K562 (cell line): Measurements from ENCODE around the gene FBXL4. TPM values are rescaled to one million over a fixed set of nuclear protein-coding genes. Genes with fewer than 3 reads are reported as not detected.

Experiments used
- ATAC-seq: fragments of 200-7000 bp; cut with Tn5 transposase; 3 replicates; pipeline ENCODE4 v1.9.1; 2020; ENCODE audit warnings: moderate library complexity
- BruUV-seq: library from RNA; stranded (reverse); fragments of 400-500 nt; replicated peaks from 2 replicates; lab custom pipeline; 2021; lab: Mats Ljungman, UMichigan
- CTCF ChIA-PET: fragments of 300-600 bp; formaldehyde crosslinking; extraction: SDS; loops from one replicate; lab custom pipeline; 2021; ENCODE audit warnings: low intra/inter-chr PET ratio; lab: Yijun Ruan, JAX
- POLR2A ChIA-PET: fragments of 300-600, 350-650 bp; sonication (Branson Sonifier 250); formaldehyde crosslinking; extraction: SDS; loops from one replicate; lab custom pipeline; 2021; ENCODE audit warnings: antibody characterized with exemption, inconsistent platforms; lab: Yijun Ruan, JAX
- DNase-seq, 4 experiments: peaks; one replicate each; pipeline versions ENCODE4 v3.0.0 to v3.0.0-alpha.2; 2011 to 2018; ENCODE audit warnings: low spot score in 3 of 4, mixed read lengths in 3 of 4; ENCODE audit errors: extremely low read depth in 1 of 4
- FAIRE-seq: peaks from 2 replicates; lab custom pipeline; 2011; peaks lifted over from hg19 to GRCh38; lab: Jason Lieb, UNC
- H2AFZ ChIP-seq: 2 replicates; pipeline ENCODE4 v1.6.0; 2011; ENCODE audit warnings: low read depth, low read length, control low read depth, inconsistent platforms
- H3K27ac ChIP-seq: fragments of 200-600 bp; 3 replicates; pipeline ENCODE4 v1.8.0; 2011; ENCODE audit warnings: low read depth, mild to moderate bottlenecking, control low read depth, inconsistent platforms, low read length, moderate library complexity, mixed read lengths; ENCODE audit errors: extremely low read depth
- H3K27me3 ChIP-seq, 2 experiments: fragments of 300-600 bp in 1 of 2; 2 replicates in 1 of 2; 3 replicates in 1 of 2; pipeline versions ENCODE4 v1.6.0 to v1.8.0; 2011; ENCODE audit warnings: inconsistent platforms in 2 of 2, low read length in 2 of 2, mild to moderate bottlenecking in 1 of 2, mixed read lengths in 1 of 2, moderate library complexity in 1 of 2; ENCODE audit not compliant: control insufficient read depth in 2 of 2, insufficient read depth in 2 of 2
- H3K36me3 ChIP-seq: fragments of 300-600 bp; 3 replicates; pipeline ENCODE4 v1.8.0; 2011; ENCODE audit warnings: mild to moderate bottlenecking, low read length, inconsistent platforms; ENCODE audit not compliant: control insufficient read depth, insufficient read depth
- H3K4me1 ChIP-seq, 2 experiments: fragments of 200-600 bp in 1 of 2; replicated peaks in 1 of 2; 2 replicates in 1 of 2; 3 replicates in 1 of 2; pipeline versions ENCODE4 v1.5.1 to v1.8.0; 2011; ENCODE audit warnings: inconsistent platforms in 2 of 2, low read length in 2 of 2, mild to moderate bottlenecking in 1 of 2, mixed read lengths in 1 of 2, moderate library complexity in 1 of 2; ENCODE audit not compliant: control insufficient read depth in 2 of 2, insufficient read depth in 2 of 2
- H3K4me2 ChIP-seq: 2 replicates; pipeline ENCODE4 v1.6.1; 2011; ENCODE audit warnings: low read length, control low read depth, inconsistent platforms, mixed read lengths; ENCODE audit not compliant: insufficient read depth
- H3K4me3 ChIP-seq: fragments of 200-600 bp; sonication (generic), shearing (Covaris generic); 2 replicates; pipeline ENCODE4 v1.5.1; 2016; ENCODE audit warnings: control low read depth, inconsistent platforms
- H3K79me2 ChIP-seq: fragments of 200-600 bp; 3 replicates; pipeline ENCODE4 v1.8.0; 2011; ENCODE audit warnings: low read length, inconsistent platforms; ENCODE audit not compliant: control insufficient read depth, insufficient read depth
- H3K9ac ChIP-seq, 2 experiments: 2 replicates each; pipeline versions ENCODE4 v1.6.0 to v1.6.1; 2011; ENCODE audit warnings: low read depth in 2 of 2, low read length in 2 of 2, control low read depth in 1 of 2, inconsistent platforms in 1 of 2, mild to moderate bottlenecking in 1 of 2, mixed read lengths in 1 of 2; ENCODE audit not compliant: insufficient read depth in 1 of 2
- H3K9me1 ChIP-seq: one replicate; pipeline ENCODE4 v1.6.0; 2011; ENCODE audit warnings: inconsistent platforms, mild to moderate bottlenecking, low read length, moderate library complexity; ENCODE audit not compliant: control insufficient read depth, insufficient read depth
- H3K9me3 ChIP-seq: replicated peaks from 2 replicates; pipeline ENCODE4 v1.5.1; 2011; ENCODE audit warnings: low read depth, low read length, inconsistent platforms; ENCODE audit not compliant: control insufficient read depth, insufficient read depth
- H4K20me1 ChIP-seq: replicated peaks from 2 replicates; pipeline ENCODE4 v1.6.1; 2011; ENCODE audit warnings: low read length, inconsistent platforms, mixed read lengths; ENCODE audit not compliant: control insufficient read depth, insufficient read depth
- AFF1 ChIP-seq, 2 experiments: fragments of 450-650 bp; IDR thresholded peaks; 2 replicates each; pipeline ENCODE4 v1.6.1; 2018; ENCODE audit warnings: mild to moderate bottlenecking in 2 of 2, low read depth in 1 of 2; ENCODE audit not compliant: partially characterized antibody in 2 of 2
- BRD4 ChIP-seq: fragments of 200-600 bp; sonication (generic); IDR thresholded peaks from 2 replicates; pipeline ENCODE4 v1.6.1; 2017; ENCODE audit warnings: inconsistent platforms
- ETV1 ChIP-seq: fragments of 450-650 bp; conservative IDR thresholded peaks from 2 replicates; pipeline ENCODE4 v1.6.1; 2016; ENCODE audit warnings: missing genetic modification characterization, control low read depth, low read depth, missing compliant biosample characterization
- ETV5 ChIP-seq: sonication (generic); formaldehyde crosslinking; IDR thresholded peaks from 2 replicates; pipeline ENCODE4 v1.4.0; 2020; ENCODE audit warnings: low read depth, mild to moderate bottlenecking, missing genetic modification reagents
- GATAD2B ChIP-seq: fragments of 450-650 bp; IDR thresholded peaks from 2 replicates; pipeline ENCODE4 v1.6.1; 2017; ENCODE audit warnings: mild to moderate bottlenecking, borderline replicate concordance
- KDM5B ChIP-seq: fragments of 200-600 bp; sonication (generic); IDR thresholded peaks from 2 replicates; pipeline ENCODE4 v1.6.1; 2012; ENCODE audit warnings: low read depth, mild to moderate bottlenecking, moderate library complexity, low read length, control low read depth, inconsistent platforms; ENCODE audit not compliant: insufficient replicate concordance
- NFIC ChIP-seq: fragments of 450-650 bp; IDR thresholded peaks from 2 replicates; pipeline ENCODE4 v1.6.1; 2017; ENCODE audit warnings: mild to moderate bottlenecking, inconsistent platforms
- ZNF3 ChIP-seq: fragments of 250-450 bp; sonication (Bioruptor Pico); IDR thresholded peaks from 2 replicates; pipeline ENCODE4 v1.5.0; 2021; ENCODE audit warnings: mild to moderate bottlenecking, moderate library complexity
- WGBS: fragments of 100-300 bp; shearing (Covaris generic); methylation state at CpG from one replicate; pipeline ENCODE4 v1.1.6; 2016; ENCODE audit warnings: low coverage, mixed read lengths; ENCODE audit not compliant: insufficient coverage; ENCODE audit errors: missing lambda C conversion rate; 5-methylcytosine and 5-hydroxymethylcytosine counted together
- in situ Hi-C: fragments of 300-500 bp; cut with MboI; formaldehyde crosslinking; loops from 4 replicates; pipeline ENCODE4 v1.15.0; 2018; ENCODE audit warnings: inconsistent platforms, mixed read lengths
- intact Hi-C: fragments of 100-400 bp; cut with micrococcal nuclease; formaldehyde crosslinking; loops from 2 replicates; pipeline ENCODE4 v1.14.2; 2022
- polyA plus RNA-seq, 8 experiments: library from polyadenylated mRNA; depleted of rRNA in 4 of 8; stranded (reverse) in 5 of 8; unstranded in 3 of 8; fragments of >200 nt; fragmentation: Nextera tagmentation in 2 of 8; fragmentation: Illumina TruSeq in 1 of 8; extraction: Ambion mirVana in 2 of 8; extraction: Trizol in 1 of 8; gene quantifications; 2 replicates each; pipeline versions ENCODE4 v1.2.1 to v1.2.3, GENCODE V29; 2011 to 2014; ENCODE audit warnings: inconsistent platforms in 1 of 8, missing spikeins in 1 of 8
- total RNA-seq, 7 experiments: library from RNA; depleted of rRNA in 6 of 7; stranded (reverse); fragments of >200 nt in 6 of 7; fragmentation: Illumina TruSeq in 2 of 7; extraction: Trizol in 2 of 7; gene quantifications; 2 replicates each; pipeline versions ENCODE4 v1.2.1 to v1.2.3, GENCODE V29; 2011 to 2021; ENCODE audit warnings: low replicate concordance in 1 of 7
- TF ChIP-seq, protein P1 (sequence below): fragments of 250-450 bp; sonication (Bioruptor Pico); IDR thresholded peaks from 2 replicates; pipeline ENCODE4 v1.8.0; 2022; ENCODE audit warnings: inconsistent platforms

FBXL4 gene
- total and polyA plus RNA-seq, 9 of the 15 experiments (the other 6 are each of a cell fraction or from before 2014, with no cell fraction given) = 4.2 to 23.1 (median 7.7) TPM

DNA sequence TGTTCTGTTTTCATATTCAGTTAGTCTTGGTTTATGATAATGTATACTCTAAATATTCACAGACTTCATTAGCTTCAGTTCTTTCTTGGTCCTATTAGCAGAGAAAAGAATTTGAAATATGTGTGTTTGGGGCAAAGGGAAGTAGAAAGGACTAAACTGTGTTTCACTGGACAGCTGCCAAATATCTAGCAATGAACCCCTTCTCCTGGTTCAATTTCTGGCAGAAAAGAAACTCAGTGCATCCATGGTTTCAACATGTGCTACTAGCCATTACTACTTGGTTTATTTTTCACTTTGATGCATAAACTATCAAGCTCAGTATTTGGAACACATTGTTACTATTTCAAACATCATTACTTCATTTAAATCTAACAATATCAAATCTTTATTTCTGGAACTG is 43.6 kb downstream of the FBXL4 start:
- no peak overlapping the region for H3K9ac ChIP-seq
- H3K9me1 ChIP-seq = no peaks in the 10 kb centered on the region
- CTCF ChIA-PET = no interaction called here
- H3K27me3 ChIP-seq = no peaks in the 10 kb centered on the region
- no peak for FAIRE-seq
- no peak overlapping the region for H3K4me3 ChIP-seq
- DNase-seq = no peak
- TF ChIP-seq ZNF3 (CRISPR knock-in tag) (no peak), NFIC (peak; percentile 27; the same call in 1 of the 2 replicates), ETV1 (tag) (no peak)
- no TSS peak for BruUV-seq
- no peaks in the 10 kb centered on the region for H3K79me2 ChIP-seq
- no peak overlapping the region for H3K27ac ChIP-seq
- H3K36me3 ChIP-seq = peaks cover 48% of the 10 kb centered on the region; the same call in 2 of the 3 replicates
- no peaks in the 10 kb centered on the region for H3K9me3 ChIP-seq
- no peak for ATAC-seq
- no peaks in the 10 kb centered on the region for H4K20me1 ChIP-seq
- no peak overlapping the region for H3K4me2 ChIP-seq
- H2AFZ ChIP-seq = no peak overlapping the region
- intact Hi-C loops (no loop called here), in situ Hi-C loops (no loop called here)
- POLR2A ChIA-PET = no interaction called here
- no peaks in the 10 kb centered on the region for H3K4me1 ChIP-seq

GRCh38 chr6:98900706-98901105 is 47.0 kb downstream of the FBXL4 start:
- Histone ChIP-seq H3K9me3 (no peaks in the 10 kb centered on the region), H2AFZ (no peak overlapping the region), H3K4me3 (no peak overlapping the region), H3K4me1 (no peaks in the 10 kb centered on the region), H3K27me3 (no peaks in the 10 kb centered on the region), H4K20me1 (no peaks in the 10 kb centered on the region), H3K4me2 (no peak overlapping the region), H3K9me1 (no peaks in the 10 kb centered on the region), H3K79me2 (no peaks in the 10 kb centered on the region), H3K9ac (no peak overlapping the region), H3K27ac (no peak overlapping the region), H3K36me3 (peaks cover 63% of the 10 kb centered on the region; the same call in 2 of the 3 replicates)
- intact Hi-C loops (no loop called here), in situ Hi-C loops (no loop called here)
- ATAC-seq (no peak), FAIRE-seq (no peak), DNase-seq (no peak)
- POLR2A ChIA-PET = interaction anchor here (1.2 kb wide), 2 partner anchors 9 to 19 kb away, joined by 3 read pairs; no protein-coding TSS in a partner anchor
- no TSS peak for BruUV-seq
- CTCF ChIA-PET = no interaction called here
- 100% methylated on average over 2 of the region's 2 CpGs for WGBS
- TF ChIP-seq GATAD2B (no peak), AFF1 (IDR thresholded peaks at IDR 0.05; ENCODE audit: low read depth in 1 of 2, partially characterized antibody in 2 of 2) (no peak), BRD4 (no peak), ETV5 (no peak), KDM5B (no peak)
- TF ChIP-seq, protein P1, sequence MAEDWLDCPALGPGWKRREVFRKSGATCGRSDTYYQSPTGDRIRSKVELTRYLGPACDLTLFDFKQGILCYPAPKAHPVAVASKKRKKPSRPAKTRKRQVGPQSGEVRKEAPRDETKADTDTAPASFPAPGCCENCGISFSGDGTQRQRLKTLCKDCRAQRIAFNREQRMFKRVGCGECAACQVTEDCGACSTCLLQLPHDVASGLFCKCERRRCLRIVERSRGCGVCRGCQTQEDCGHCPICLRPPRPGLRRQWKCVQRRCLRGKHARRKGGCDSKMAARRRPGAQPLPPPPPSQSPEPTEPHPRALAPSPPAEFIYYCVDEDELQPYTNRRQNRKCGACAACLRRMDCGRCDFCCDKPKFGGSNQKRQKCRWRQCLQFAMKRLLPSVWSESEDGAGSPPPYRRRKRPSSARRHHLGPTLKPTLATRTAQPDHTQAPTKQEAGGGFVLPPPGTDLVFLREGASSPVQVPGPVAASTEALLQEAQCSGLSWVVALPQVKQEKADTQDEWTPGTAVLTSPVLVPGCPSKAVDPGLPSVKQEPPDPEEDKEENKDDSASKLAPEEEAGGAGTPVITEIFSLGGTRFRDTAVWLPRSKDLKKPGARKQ (CRISPR knock-in tag) = no peak
